K562 (cell line): ENCODE data around the gene DAZAP1. TPM values are rescaled to one million over a fixed set of nuclear protein-coding genes. Genes with fewer than 3 reads are reported as not detected.

Experiments
- EWSR1 ChIP-seq: fragments of 450-650 bp; IDR thresholded peaks from 2 replicates; pipeline ENCODE4 v1.6.1; 2018; ENCODE audit warnings: borderline replicate concordance, mild to moderate bottlenecking, low read depth, moderate library complexity; ENCODE audit not compliant: partially characterized antibody
- MTA3 ChIP-seq: fragments of 450-650 bp; formaldehyde crosslinking; IDR thresholded peaks from 2 replicates; pipeline ENCODE4 v1.6.1; 2017; ENCODE audit warnings: mild to moderate bottlenecking, borderline replicate concordance
- RBFOX2 ChIP-seq: fragments of 200-400 bp; formaldehyde crosslinking; IDR thresholded peaks from 2 replicates; pipeline ENCODE4 v1.6.1; 2017; ENCODE audit warnings: low read depth, mild to moderate bottlenecking, low read length, moderate library complexity
- ZKSCAN3 ChIP-seq: fragments of 250-450 bp; sonication (Bioruptor Pico); IDR thresholded peaks from 2 replicates; pipeline ENCODE4 v1.4.0; 2020
- ZNF354B ChIP-seq: fragments of 250-450 bp; sonication (Bioruptor Pico); IDR thresholded peaks from 2 replicates; pipeline ENCODE4 v1.4.0; 2020
- polyA plus RNA-seq, 8 experiments: library from polyadenylated mRNA; depleted of rRNA in 4 of 8; stranded (reverse) in 5 of 8; unstranded in 3 of 8; fragments of >200 nt; fragmentation: Nextera tagmentation in 2 of 8; fragmentation: Illumina TruSeq in 1 of 8; extraction: Ambion mirVana in 2 of 8; extraction: Trizol in 1 of 8; gene quantifications; 2 replicates each; pipeline versions ENCODE4 v1.2.1 to v1.2.3, GENCODE V29; 2011 to 2014; ENCODE audit warnings: inconsistent platforms in 1 of 8, missing spikeins in 1 of 8
- total RNA-seq, 7 experiments: library from RNA; depleted of rRNA in 6 of 7; stranded (reverse); fragments of >200 nt in 6 of 7; fragmentation: Illumina TruSeq in 2 of 7; extraction: Trizol in 2 of 7; gene quantifications; 2 replicates each; pipeline versions ENCODE4 v1.2.1 to v1.2.3, GENCODE V29; 2011 to 2021; ENCODE audit warnings: low replicate concordance in 1 of 7
- TF ChIP-seq, protein P1 (sequence below), 2 experiments: fragments of 450-650 bp in 1 of 2; sonication (generic) in 1 of 2; formaldehyde crosslinking in 1 of 2; IDR thresholded peaks; 2 replicates each; pipeline versions ENCODE4 v1.7.1 to v1.9.0; 2016 to 2022; ENCODE audit warnings: inconsistent platforms in 1 of 2, mild to moderate bottlenecking in 1 of 2, missing genetic modification reagents in 1 of 2
- TF ChIP-seq, protein P2 (sequence below): fragments of 250-450 bp; sonication (Bioruptor Pico); IDR thresholded peaks from 2 replicates; pipeline ENCODE4 v1.5.0; 2021; ENCODE audit warnings: mild to moderate bottlenecking, moderate library complexity
- TF ChIP-seq, protein P3 (sequence below), 2 experiments: fragments of 200-800 bp in 1 of 2; sonication (Bioruptor generic) in 1 of 2; sonication (generic) in 1 of 2; formaldehyde crosslinking in 1 of 2; IDR thresholded peaks in 1 of 2; conservative IDR thresholded peaks in 1 of 2; 2 replicates each; pipeline versions ENCODE4 v1.5.0 to v1.6.1; 2016 to 2020; ENCODE audit warnings: missing compliant biosample characterization in 1 of 2, missing genetic modification characterization in 1 of 2, missing genetic modification reagents in 1 of 2
- TF ChIP-seq, protein P4 (sequence below): fragments of 450-650 bp; formaldehyde crosslinking; IDR thresholded peaks from 2 replicates; pipeline ENCODE4 v1.4.0; 2020; ENCODE audit warnings: mild to moderate bottlenecking, moderate library complexity

Gene DAZAP1
- total and polyA plus RNA-seq, 9 of the 15 experiments (the other 6 are each of a cell fraction or from before 2014, with no cell fraction given), result 10.8 to 289 (median 142) TPM

DNA sequence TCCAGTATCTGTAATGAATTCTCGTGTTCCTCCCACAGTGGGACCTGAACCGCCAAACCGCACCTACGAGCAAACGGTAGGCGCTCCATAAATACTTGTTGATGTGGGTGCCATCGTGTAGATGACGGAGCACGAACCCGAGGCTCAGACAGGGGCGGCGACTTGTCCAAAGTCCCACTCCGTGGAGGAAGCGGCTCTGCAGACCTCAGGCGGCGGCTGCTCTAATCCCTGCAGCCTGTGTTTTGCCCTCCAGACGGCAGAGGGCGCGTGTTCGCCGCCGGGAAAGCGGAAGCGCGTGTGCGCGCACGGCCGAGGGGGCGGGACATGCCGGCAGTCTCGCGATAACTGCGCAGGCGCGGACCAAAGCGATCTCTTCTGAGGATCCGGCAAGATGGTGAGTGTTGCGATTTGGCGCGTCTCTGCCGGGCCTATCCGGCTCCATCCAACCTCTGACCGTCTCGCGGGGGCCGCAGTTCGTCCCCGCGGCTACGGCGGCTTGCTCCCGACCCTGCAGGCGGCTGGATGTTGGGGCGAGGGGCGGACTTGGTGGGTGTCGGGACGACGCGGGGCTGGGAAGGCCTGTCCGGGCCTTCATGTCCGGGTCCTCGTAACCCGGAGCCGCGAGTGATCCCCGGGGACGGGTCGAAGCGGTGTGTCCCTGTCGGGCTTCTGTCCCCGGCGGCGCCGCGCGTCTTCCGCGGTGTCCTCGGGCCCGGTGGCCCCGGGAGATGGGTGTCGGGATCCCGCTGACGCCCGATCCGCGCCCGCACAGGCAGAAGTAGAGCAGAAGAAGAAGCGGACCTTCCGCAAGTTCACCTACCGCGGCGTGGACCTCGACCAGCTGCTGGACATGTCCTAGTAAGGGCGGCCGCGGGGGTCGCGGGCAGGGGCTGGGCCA is 30.9 kb downstream of the DAZAP1 start, which contains the start of gene RPS15 (continued):
- peak; percentile 96 for TF ChIP-seq MTA3
- TF ChIP-seq, protein P1, sequence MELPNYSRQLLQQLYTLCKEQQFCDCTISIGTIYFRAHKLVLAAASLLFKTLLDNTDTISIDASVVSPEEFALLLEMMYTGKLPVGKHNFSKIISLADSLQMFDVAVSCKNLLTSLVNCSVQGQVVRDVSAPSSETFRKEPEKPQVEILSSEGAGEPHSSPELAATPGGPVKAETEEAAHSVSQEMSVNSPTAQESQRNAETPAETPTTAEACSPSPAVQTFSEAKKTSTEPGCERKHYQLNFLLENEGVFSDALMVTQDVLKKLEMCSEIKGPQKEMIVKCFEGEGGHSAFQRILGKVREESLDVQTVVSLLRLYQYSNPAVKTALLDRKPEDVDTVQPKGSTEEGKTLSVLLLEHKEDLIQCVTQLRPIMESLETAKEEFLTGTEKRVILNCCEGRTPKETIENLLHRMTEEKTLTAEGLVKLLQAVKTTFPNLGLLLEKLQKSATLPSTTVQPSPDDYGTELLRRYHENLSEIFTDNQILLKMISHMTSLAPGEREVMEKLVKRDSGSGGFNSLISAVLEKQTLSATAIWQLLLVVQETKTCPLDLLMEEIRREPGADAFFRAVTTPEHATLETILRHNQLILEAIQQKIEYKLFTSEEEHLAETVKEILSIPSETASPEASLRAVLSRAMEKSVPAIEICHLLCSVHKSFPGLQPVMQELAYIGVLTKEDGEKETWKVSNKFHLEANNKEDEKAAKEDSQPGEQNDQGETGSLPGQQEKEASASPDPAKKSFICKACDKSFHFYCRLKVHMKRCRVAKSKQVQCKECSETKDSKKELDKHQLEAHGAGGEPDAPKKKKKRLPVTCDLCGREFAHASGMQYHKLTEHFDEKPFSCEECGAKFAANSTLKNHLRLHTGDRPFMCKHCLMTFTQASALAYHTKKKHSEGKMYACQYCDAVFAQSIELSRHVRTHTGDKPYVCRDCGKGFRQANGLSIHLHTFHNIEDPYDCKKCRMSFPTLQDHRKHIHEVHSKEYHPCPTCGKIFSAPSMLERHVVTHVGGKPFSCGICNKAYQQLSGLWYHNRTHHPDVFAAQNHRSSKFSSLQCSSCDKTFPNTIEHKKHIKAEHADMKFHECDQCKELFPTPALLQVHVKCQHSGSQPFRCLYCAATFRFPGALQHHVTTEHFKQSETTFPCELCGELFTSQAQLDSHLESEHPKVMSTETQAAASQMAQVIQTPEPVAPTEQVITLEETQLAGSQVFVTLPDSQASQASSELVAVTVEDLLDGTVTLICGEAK (IDR thresholded peaks at IDR 0.05), result peak; percentile 90
- TF ChIP-seq, protein P1 (CRISPR knock-in tag; IDR thresholded peaks at IDR 0.05), result no peak
- TF ChIP-seq, protein P2, sequence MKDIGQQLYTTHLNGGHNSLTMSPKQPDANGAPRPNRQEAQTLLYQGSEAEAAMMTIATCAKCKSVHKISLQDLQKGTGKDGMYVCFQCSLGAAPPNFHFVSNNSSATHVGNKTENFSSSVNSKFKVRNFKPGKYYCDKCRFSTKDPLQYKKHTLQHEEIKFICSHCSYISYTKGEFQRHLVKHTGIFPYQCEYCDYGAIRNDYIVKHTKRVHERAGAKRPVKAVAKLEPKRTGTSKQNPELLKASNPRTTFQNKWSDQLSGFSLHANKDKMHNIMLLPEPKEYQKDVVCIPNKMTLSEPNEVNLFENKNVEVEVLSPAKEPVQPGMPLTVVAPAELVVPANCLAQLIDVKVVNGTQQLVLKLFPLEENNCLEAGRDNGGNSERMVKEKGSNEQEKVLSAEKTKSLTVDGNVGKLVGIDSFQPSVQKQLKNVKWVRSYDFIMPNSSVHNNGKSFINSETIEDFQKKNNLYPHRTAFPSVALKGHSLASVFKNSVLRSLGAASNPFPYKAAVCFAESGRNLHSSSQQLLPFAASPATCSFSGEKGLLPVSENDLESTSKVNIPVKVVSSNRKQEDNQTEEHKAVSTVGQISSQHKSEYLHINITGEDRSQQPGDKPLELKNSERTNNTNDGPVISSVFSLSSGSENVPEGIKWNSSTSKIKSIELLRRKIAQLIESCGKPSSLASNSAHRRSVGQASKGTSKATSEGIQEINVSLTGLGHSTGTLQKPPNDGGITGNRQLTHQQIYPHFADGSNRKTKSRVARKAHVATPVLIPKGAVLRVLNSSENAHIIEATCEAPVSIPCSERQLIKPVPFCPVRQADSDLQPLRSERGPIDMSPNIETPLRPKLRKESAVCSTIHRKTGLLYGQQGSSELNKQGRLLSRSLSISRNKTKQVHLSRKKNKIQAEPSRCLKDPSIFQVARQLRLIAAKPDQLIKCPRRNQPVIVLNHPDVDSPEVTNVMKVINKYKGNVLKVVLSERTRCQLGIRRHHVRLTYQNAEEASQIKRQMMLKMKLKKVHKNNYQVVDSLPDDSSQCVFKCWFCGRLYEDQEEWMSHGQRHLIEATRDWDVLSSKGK (CRISPR knock-in tag), result no peak
- TF ChIP-seq ZKSCAN3 (CRISPR knock-in tag), result no peak
- no peak for TF ChIP-seq ZNF354B (CRISPR knock-in tag)
- TF ChIP-seq, protein P3, sequence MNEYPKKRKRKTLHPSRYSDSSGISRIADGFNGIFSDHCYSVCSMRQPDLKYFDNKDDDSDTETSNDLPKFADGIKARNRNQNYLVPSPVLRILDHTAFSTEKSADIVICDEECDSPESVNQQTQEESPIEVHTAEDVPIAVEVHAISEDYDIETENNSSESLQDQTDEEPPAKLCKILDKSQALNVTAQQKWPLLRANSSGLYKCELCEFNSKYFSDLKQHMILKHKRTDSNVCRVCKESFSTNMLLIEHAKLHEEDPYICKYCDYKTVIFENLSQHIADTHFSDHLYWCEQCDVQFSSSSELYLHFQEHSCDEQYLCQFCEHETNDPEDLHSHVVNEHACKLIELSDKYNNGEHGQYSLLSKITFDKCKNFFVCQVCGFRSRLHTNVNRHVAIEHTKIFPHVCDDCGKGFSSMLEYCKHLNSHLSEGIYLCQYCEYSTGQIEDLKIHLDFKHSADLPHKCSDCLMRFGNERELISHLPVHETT (CRISPR knock-in tag; conservative IDR thresholded peaks at IDR 0.05 in 1 of 2, IDR thresholded peaks at IDR 0.05 in 1 of 2), result peak in 1 of 2 experiments; percentile 76; a peak in 1 of 4 replicates
- TF ChIP-seq, protein P4, sequence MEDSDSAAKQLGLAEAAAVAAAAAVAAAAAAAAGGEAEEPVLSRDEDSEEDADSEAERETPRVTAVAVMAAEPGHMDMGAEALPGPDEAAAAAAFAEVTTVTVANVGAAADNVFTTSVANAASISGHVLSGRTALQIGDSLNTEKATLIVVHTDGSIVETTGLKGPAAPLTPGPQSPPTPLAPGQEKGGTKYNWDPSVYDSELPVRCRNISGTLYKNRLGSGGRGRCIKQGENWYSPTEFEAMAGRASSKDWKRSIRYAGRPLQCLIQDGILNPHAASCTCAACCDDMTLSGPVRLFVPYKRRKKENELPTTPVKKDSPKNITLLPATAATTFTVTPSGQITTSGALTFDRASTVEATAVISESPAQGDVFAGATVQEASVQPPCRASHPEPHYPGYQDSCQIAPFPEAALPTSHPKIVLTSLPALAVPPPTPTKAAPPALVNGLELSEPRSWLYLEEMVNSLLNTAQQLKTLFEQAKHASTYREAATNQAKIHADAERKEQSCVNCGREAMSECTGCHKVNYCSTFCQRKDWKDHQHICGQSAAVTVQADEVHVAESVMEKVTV (CRISPR knock-in tag), result no peak
- TF ChIP-seq RBFOX2, result peak; percentile 100
- TF ChIP-seq EWSR1, result no peak
